Activated CD4-positive, alpha-beta T cell treated with anti-CD3 and anti-CD28 coated beads, Interleukin-10, Interleukin-2, amounts not matched to agents 100 ng/mL and 50 ng/mL, durations not matched to agents 16 hours and 8 hours (primary cell): Measurements from ENCODE around the gene PKP4.
A peak's percentile ranks its signal among the peaks of the same experiment; 100 is the strongest.
"Not testable (repeated sequence)": the region's sequence is repeated elsewhere in the genome, so short reads cannot be mapped to it uniquely, and the experiment has no call there.

Experiments used
- DNase-seq: peaks from one replicate; pipeline ENCODE4 v3.0.0-alpha.2; 2020

PKP4 gene, protein sequence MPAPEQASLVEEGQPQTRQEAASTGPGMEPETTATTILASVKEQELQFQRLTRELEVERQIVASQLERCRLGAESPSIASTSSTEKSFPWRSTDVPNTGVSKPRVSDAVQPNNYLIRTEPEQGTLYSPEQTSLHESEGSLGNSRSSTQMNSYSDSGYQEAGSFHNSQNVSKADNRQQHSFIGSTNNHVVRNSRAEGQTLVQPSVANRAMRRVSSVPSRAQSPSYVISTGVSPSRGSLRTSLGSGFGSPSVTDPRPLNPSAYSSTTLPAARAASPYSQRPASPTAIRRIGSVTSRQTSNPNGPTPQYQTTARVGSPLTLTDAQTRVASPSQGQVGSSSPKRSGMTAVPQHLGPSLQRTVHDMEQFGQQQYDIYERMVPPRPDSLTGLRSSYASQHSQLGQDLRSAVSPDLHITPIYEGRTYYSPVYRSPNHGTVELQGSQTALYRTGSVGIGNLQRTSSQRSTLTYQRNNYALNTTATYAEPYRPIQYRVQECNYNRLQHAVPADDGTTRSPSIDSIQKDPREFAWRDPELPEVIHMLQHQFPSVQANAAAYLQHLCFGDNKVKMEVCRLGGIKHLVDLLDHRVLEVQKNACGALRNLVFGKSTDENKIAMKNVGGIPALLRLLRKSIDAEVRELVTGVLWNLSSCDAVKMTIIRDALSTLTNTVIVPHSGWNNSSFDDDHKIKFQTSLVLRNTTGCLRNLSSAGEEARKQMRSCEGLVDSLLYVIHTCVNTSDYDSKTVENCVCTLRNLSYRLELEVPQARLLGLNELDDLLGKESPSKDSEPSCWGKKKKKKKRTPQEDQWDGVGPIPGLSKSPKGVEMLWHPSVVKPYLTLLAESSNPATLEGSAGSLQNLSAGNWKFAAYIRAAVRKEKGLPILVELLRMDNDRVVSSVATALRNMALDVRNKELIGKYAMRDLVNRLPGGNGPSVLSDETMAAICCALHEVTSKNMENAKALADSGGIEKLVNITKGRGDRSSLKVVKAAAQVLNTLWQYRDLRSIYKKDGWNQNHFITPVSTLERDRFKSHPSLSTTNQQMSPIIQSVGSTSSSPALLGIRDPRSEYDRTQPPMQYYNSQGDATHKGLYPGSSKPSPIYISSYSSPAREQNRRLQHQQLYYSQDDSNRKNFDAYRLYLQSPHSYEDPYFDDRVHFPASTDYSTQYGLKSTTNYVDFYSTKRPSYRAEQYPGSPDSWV

DNA sequence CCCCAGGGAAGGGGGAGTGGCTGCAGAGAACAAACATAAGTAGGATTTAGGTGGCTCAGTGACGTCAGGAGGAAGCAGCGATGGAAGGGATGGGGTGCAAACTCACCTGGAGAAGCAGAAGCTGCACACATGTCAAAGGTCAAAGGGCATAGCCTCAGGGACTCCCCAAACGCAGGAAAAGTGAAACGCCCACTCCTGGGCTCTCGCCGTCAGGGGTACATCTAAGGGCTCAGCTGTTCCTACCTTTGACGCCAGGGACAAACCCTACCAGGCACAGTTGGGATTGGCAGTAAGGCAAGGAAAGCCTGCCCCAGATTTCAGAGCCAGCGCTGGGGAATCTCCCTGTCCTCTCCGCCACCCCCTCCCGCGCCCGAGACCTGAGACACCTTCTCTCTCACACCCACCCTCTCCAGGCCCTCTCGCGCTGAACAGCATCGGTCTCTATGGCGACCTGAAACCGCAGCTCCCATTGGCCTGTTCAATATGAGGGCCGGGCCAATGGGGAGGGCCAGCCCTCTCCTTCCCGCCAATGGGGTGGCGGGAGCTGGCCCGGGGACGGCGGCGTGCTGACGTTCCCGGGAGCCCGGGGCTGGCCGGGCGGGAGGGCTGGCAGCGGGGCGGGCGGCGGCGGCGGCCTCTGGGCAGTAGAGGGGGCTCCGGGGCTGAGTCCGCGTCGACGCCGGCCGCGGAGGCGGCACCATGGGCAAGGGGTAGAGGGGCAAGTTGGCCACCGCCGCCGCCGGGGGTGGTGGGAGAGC, at the start of gene PKP4, which contains the start of gene CCDC148:
TSS of gene PKP4 (plus strand) at position 644 of the 758 bp plus-strand sequence. CDS start 76,233 bp downstream, outside the sequence.
TSS of gene CCDC148 (minus strand) at position 445 of the 758 bp plus-strand sequence. CDS start at position 131, 314 bp downstream.
- peak; percentile 95 for DNase-seq

DNA sequence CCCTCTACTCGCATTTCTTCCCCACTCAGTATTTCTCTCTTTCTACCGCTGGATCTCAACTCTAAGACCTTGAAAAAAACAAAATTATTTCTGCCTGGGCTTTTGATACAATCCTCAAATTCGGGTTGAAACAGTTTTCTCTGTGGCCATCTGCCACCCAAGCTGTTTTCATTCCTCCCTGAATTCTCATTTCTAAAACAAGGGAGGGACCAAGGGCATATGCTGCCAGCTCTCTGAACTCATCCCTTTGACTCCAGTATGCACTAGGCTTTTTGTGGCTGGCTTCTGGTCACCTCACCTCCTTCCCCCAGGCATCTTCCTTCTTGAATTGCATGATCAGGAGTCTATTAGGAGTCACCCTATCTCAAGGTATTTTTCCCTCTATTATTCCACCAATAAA, 49.7 kb upstream of the PKP4 start:
- no peak for DNase-seq

DNA sequence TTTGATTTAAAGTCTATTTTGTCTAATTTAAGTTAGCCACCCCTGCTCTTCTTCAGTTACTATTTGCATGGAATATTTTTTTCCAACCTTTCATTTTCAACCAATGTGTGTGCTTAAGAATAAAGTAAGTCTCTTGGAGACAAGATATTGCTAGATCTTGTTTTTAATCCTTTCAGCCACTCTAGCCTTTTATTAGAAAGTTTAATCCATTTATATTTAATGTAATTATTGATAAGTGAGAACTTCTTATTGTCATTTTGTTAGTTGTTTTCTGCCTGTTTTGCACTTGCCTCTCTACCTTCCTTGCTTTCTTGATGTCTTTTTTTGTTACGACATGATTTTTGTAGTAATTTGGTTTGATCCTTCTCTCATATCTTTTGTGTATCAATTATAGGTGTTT, 46.6 kb upstream of the PKP4 start:
- no peak for DNase-seq

DNA sequence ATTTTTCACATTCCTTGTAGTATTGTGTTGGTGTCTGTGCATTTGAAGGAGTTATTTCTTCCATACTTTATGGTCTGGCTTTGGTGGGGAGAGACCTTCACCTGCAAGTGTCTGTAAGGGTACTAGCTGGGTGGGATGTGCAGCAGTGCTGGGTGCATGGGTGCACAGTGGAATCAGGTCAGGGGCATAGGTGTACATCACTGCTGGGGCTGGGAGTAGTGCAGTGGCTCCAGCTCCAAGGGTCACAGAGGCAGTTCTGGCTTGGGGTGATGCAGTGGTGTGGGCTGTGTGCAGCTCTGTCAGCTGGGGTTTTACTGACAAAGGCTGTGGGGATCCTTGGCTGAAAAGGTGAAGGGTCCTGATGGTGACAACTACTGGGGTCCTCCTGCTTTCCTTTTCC, 45.0 kb upstream of the PKP4 start:
- no peak for DNase-seq

DNA sequence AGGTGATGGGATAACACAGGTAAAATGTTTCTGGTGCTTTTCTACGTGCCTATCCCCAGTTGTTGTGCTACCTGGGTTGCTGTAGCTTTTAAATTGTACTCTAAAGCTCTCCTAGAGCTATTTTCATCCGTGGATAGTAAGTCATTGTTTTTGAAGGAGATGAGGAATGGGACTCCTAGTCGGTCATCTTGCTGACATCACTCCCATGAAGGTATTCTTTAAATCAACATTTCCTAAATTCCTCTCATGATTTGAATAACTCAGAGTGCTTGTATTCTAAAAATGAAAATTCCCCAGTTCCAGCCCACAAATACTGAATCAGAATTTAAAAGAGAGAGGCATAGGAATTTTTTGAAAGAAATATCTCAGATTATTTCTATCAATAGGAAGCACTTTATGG, 44.5 kb upstream of the PKP4 start:
- DNase-seq = no peak

DNA sequence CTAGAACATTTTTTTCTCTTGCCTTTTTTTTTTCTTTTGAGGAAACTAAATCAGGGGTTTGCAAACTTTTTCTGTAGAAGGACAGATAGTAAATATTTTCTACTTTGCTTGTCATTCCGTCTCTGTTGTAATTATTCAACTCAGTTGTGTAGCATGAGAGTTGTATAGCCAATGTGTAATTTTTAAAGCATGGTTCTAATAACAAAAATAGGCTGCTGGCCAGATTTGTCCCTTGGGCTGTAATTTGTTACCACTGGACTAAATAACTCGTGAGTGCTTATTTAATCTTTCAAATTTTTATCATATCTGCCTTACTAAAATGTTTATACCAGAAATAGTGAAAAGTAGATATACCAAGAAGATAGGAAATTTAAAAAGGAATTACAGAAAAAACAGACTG, 43.2 kb upstream of the PKP4 start:
- DNase-seq = no peak

DNA sequence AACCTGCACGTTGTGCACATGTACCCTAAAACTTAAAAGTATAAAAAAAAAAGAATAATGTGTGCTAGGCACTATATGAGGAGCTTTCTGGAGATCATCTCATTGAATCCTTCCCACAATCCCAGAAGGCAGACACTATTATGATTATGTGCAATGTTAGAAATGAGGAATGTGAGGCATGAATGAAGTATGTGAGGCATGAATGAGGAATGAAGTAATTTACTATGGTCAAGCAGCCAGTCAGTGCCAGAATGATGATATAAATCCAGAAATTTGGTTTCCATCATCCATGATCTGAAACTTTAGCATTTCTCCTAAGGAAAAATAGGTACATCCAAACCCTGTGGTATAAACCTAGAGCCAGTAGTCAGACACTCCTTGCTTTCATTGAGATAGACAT, 42.2 kb upstream of the PKP4 start:
- DNase-seq = no peak

DNA sequence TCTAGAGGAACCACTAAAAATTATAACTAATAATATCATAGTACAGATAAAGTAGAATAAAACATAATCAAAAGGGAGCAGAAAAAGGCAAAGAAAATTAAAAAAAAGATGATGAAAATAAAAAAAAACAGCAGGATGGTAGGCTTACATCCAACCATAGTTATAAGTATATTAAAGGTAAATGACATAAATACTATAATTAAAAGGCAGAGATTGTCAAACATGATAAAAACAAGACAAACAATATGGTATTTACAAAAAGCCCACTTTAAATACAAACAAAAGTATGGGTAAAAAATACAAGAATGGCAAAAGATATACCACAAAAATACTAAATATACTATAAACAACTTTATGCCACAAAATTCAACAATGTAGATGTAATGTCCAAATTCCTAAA, 24.6 kb upstream of the PKP4 start:
- DNase-seq = no peak

DNA sequence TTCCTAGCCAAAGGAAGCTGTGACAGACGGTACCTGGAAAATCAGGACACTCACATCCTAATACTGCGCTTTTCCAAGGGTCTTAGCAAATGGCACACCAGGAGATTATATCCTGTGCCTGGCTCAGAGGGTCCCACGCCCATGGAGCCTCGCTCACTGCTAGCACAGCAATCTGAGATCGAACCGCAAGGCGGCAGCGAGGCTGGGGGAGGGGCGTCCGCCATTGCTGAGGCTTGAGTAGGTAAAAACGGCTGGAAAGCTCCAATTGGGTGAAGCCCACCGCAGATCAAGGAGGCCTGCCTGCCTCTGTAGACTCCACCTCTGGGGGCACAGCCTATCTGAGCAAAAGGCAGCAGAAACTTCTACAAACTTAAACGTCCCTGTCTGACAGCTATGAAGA, 23.0 kb upstream of the PKP4 start:
- DNase-seq = not testable (repeated sequence)

DNA sequence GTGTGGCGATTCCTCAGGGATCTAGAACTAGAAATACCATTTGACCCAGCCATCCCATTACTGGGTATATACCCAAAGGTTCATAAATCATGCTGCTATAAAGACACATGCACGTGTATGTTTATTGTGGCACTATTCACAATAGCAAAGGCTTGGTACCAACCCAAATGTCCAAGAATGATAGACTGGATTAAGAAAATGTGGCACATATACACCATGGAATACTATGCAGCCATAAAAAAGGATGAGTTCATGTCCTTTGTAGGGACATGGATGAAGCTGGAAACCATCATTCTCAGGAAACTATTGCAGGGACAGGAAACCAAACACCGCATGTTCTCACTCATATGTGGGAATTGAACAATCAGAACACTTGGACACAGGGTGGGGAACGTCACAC, 17.7 kb upstream of the PKP4 start:
- not testable (repeated sequence) for DNase-seq

DNA sequence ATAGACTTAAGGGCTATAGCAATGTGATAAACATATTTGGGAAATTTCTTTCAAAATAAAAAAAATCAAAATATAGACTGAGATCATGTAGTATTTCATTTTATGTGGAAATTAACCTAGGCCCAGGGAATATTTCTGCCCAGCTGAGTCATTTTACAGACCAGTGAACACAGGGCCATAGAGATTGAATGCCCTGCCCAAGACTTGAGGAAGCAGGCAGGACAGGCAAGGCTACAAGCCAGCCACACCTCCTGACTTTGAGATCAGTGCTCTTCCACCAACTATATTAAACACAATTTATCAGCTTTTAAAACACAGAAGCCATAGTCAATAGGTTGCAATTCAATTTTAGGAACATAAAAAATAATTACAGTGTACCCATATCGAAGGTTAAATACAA, 13.1 kb upstream of the PKP4 start:
- DNase-seq = no peak

DNA sequence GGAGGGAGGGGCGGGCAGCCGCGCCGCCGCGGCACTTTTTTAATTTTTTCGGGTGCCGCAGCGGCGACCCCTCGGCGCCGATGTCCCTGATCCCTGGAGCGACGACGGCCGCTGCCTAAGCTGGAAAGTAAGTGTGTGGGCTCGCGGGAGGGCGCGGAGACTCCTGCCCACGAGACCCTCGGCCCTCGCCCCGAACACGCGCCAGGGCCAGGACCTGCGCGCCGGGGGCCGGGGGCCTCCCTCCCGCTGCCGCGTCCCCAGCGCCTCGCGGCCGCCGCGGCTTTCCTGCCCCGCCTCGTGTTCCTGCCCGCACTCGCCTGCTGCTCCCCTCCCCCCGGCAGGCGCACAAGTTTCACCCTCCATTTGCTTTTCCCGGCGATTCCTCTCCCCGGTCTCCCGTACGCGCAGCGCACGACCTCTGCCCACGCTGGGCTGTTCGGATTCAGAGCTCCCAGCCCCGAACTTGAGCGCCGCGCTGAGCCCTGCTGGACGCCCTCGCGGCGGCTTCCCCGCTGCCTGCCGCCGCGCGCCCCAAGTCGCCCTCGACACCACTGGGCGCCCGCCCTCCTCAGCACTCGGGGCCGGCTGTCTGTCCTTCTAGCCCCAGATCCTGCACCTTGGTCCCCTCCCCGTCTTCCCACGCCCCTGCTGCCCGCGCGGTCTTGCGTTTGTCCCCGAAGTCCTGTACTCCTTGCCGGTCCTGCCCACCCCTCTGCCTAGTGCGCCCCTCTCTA, 507 bp downstream of the PKP4 start:
- DNase-seq = peak; percentile 47

DNA sequence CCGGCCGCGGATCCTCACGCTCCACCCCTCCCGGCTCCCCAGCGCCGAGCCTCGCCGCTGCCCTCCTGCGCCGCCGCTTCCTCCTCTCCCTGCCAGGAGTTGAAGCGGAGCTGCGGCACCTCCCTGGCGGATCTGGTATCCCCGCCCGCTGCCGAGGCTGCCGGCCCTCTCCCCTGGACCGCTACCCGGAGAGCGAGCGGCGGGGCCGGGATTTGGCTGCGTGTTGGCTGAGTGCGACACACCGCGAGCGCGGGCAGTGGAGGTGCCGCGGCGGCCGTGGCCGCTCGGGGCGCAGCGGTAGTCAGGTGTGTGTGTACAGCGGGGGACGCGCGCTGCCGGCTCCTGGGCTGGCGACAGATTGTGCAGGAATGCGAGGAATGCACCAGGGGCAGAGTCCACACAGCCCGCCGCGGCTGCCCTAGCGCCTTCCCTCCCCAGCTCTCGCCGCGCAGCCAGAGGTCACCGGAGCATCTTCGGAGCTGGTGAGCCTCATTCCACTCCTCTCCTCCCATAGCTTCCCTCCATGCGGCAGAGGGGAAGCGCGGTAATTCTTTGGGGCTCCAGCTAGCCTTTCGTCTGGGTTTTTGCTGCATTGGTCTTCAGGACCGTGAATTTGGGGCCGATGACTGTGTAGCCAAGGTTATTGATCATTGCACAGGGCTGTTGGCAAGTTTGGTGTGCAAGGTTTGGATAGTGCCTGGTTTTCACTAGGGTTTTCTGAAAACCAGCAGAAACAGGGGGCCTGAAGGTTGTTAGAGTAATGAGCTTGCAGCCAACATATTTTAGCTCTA, 1.3 kb downstream of the PKP4 start:
- peak; percentile 62 for DNase-seq

DNA sequence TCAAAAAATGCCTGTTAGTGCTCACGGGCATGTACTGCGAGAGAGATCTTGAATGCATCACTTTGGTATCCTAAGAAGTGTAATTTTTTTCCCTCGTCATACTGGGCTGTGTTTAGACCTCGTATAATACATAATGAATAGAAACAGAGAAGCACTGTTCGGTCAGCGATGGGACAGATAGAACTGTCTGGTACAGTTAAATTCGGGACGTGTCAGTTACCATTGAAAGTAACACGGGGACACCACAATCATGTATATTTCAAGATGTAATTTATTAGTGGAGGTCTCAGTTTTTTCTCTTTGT, 1.8 kb downstream of the PKP4 start:
- DNase-seq = no peak

DNA sequence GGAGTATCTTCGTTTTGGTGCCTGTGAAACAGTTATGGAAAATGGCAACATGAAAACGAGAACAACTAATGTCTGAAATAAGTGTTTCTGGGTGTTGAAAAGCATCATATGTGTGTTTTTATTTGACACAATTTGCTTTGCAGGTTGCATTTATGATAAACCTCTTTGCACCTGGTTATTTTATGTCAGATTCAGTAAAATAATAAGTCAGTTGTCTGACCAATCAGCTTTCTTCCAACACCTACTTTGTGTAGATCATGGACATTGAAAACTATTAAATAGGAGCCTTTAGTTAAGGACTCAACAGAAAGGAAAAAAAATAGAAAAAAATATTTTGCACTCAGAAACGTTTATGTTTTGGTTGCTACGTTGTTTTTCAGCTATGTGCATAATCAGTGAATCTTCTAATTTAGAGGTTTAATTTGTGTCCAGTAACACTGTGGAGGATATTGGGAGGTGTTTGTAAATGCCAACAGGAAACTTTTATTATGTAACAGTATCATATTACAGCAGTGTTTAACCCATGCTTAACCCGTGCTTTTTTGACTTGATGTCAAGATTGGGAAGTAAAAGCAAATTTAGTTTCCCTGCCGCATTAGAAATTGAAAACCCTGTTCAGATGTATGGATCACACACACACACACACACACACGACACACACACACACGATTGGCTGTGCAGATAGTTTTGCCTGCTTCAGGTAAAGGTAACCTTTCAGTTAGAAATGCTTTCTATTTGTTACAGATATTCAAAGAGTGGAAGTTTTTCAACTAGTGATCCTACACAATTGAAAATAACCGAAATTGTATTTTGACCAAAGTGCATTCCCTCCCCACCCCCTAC, 2.6 kb downstream of the PKP4 start:
- no peak for DNase-seq

DNA sequence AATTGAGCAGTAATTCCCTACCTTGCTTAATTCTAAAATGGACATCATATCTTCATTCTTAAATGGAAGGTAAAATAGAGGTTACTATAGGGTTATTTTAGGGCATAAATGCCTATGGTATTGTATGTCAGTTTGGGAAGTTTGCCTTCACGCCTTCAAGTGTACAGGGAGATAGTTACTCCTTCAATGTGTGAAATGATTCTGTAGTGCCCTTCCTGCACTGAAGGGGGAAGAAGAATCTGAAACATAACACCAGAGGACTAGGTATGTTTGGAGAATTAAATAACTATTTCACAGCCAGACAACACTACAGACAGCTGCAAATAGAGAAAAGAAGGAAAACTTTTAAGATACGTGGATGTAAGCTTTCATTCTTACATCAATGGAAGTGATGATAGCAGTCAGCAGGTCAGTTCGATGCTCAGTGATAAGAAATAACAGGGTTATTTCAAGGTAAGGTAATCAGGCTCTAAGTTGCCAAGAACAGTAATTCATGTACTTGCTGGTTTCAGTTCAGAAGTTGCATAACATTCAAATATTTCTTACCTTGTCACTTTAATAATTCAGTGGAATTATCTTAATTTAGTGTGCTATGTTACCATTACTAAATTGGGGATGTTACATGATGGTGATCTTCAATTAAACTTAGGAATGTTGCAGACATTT, 4.0 kb downstream of the PKP4 start:
- DNase-seq = peak; percentile 17

DNA sequence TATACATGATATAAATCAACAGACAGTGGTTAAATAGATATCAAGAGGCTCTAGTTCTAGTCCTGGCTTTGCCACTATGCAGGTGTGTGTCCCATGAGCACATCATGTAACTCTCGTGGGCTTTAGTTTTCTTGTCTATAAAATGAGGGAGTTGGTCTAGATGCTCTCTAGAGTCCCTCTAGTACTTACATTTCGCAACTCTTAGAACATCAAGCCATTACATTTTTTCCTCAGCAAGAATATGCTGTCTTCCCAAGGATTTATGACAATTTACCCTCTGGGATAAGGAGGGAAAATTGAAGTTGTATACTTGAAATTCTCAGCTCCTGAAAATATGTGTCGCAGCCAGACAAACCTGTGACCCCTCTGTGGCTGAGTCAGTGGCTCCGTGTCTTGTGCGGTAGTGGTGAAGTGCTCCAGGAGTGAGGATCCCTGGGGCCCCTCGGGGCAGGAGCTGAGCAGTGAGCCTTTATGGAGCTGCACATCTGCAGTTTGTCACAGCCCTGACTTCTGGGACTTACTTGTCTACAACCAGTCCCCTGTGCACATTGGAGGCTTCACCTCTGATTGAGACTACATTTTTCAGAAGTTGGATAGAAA, 6.8 kb downstream of the PKP4 start:
- no peak for DNase-seq

DNA sequence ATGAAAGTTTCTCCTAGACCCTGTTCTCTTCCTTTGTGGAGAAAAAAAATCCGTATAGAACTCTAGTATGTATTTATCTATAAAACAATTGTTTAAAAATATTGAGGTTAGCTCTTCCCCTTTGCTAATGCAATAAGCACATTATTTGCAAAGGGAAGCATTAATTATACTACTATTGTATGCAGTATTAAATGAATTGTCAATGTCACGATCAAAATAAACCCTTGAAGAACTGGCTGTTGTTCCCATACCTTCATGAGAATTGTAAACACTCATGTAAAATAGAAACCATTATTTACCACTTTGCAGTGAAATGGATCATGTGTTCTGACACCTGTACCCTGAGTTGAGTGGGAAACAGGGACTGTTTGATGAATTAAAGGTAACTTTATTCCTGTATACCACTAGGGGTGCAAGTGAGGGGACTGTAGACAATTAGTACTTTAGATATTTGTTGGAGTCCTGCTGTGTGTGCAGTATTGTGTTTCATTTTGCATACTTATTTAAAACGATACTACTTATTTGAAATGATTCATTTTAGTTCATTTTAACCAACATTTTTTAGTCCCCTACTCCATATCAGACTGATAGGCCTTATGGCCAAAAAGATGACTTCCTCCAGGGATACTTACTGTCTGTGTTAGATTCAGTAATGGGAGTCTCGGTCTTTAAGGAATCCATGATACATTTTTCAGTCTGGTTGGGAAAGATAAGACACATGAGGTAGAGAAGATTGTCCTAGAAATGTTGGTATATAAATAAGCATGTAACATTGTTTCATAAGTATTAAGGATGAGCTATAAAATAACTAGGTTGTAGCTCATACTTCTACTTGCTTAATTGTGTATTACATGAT, 7.9 kb downstream of the PKP4 start:
- peak; percentile 54 for DNase-seq
